ENCODE results near the gene CXCL14.

DNA sequence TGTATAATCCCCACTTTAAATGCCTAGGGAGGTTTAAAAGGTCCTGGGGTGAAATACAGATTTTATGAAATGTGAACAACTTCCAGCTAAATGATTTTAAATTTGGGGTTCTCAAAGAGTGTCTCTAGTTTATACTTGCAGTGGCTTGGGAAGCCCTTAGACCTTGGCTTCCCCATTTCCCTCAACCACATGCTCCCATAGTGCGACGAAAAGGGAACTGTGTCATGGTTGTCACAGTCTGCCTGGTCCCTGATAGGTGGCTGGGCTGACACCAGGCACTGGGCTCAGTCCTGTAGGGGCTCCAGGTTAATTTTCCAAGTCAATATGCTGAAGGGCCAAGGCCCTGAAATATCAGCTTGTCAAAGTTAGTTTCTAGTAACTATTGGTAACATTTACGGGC is 10.4 kb upstream of the CXCL14 start:
- TF ChIP-seq POLR2A (IDR thresholded peaks at IDR 0.05; ENCODE audit: low read depth, low read length) (no peak), TAF1 (IDR thresholded peaks at IDR 0.05; ENCODE audit: borderline replicate concordance, low read depth, low read length) (no peak), POLR2AphosphoS5 (IDR thresholded peaks at IDR 0.05; ENCODE audit: low read depth, low read length) (no peak)
